Activated CD4-positive, alpha-beta memory T cell treated with anti-CD3 and anti-CD28 coated beads, Interleukin-2, amount 10 ng/mL, durations not matched to agents 7 days and 5 days (primary cell): ENCODE results near the gene SEC16A. TPM values are rescaled to one million over a fixed set of nuclear protein-coding genes. Genes with fewer than 3 reads are reported as not detected.

Source experiments
- CTCF ChIA-PET: fragments of 350-600 bp; sonication (Branson Sonifier 250); formaldehyde crosslinking; loops from one replicate; lab custom pipeline; 2021; ENCODE audit warnings: antibody characterized with exemption, inconsistent platforms; lab: Charles Lee
- POLR2A ChIA-PET: fragments of 350-600 bp; sonication (Branson Sonifier 250); formaldehyde crosslinking; loops from one replicate; lab custom pipeline; 2021; ENCODE audit warnings: antibody characterized with exemption; lab: Charles Lee
- DNase-seq: peaks from one replicate; pipeline ENCODE4 v3.0.0-alpha.2; 2020
- H3K27ac Mint-ChIP-seq: one replicate; pipeline ENCODE4 v1.8.0; 2021; ENCODE audit warnings: mild to moderate bottlenecking, mixed read lengths
- H3K27me3 Mint-ChIP-seq: one replicate; pipeline ENCODE4 v1.8.0; 2021; ENCODE audit warnings: mixed read lengths
- H3K36me3 Mint-ChIP-seq: one replicate; pipeline ENCODE4 v1.8.0; 2021; ENCODE audit warnings: low read depth, mixed read lengths
- H3K4me1 Mint-ChIP-seq: one replicate; pipeline ENCODE4 v1.8.0; 2021; ENCODE audit warnings: mixed read lengths
- H3K4me3 Mint-ChIP-seq: one replicate; pipeline ENCODE4 v1.8.0; 2021; ENCODE audit warnings: mild to moderate bottlenecking, mixed read lengths
- H3K9me3 Mint-ChIP-seq: one replicate; pipeline ENCODE4 v1.8.0; 2021; ENCODE audit warnings: mixed read lengths
- total RNA-seq, 2 experiments: library from RNA; stranded (reverse); gene quantifications; one replicate each; pipeline ENCODE4 v1.2.3, GENCODE V29; 2021

Gene SEC16A
- total RNA-seq, 2 experiments from 2014 or later = 56.1 to 61.0 TPM

DNA sequence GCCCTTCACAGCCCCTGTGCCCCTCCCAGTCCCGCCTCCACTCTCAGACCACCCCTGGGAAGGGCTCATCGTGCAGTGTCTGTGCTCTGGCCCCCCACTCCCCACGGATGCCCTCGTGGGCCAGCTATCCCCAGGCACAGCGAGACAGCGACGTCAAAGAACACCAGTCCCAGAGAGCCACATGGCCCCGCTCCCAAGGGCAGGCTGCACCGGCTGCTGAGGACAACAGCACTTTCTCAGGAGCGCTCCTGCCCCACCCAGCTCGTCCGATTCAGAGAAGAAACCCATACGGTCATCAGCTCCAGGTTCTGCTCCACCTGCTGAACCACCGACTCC is 78.1 kb downstream of the SEC16A start:
- Mint-ChIP-seq H3K4me1 (peaks cover 78% of the 10 kb centered on the region), H3K27me3 (no peaks in the 10 kb centered on the region), H3K9me3 (no peaks in the 10 kb centered on the region), H3K27ac (peak overlapping the region; percentile 93), H3K36me3 (peaks cover 59% of the 10 kb centered on the region), H3K4me3 (peak overlapping the region; percentile 66)
- ChIA-PET POLR2A (interaction anchor here (0.9 to 2.0 kb wide), 5 partner anchors 9 to 134 kb away, joined by 3 to 7 read pairs (median 3); partner anchors contain the start of gene DNLZ), CTCF (interaction anchor here (0.6 kb wide), 1 partner anchor 19 kb away, joined by 3 read pairs; no protein-coding TSS in a partner anchor)
- no peak for DNase-seq

GRCh38 chr9:136403915-136404800 is 78.7 kb downstream of the SEC16A start:
- peaks cover 56% of the 10 kb centered on the region for H3K36me3 Mint-ChIP-seq
- H3K4me1 Mint-ChIP-seq = peaks cover 74% of the 10 kb centered on the region
- POLR2A ChIA-PET = interaction anchor here (0.7 to 3.6 kb wide), 9 partner anchors 8 to 836 kb away, joined by 3 to 23 read pairs (median 4); partner anchors contain the start of gene DNLZ

GRCh38 chr9:136403538-136403914 is 79.3 kb downstream of the SEC16A start:
- no peaks in the 10 kb centered on the region for H3K9me3 Mint-ChIP-seq
- peak; percentile 85 for DNase-seq
- POLR2A ChIA-PET = interaction anchor here (0.7 to 3.6 kb wide), 8 partner anchors 19 to 837 kb away, joined by 3 to 23 read pairs (median 4); partner anchors contain the start of gene DNLZ
- H3K27me3 Mint-ChIP-seq = no peaks in the 10 kb centered on the region
- peak overlapping the region; percentile 66 for H3K4me3 Mint-ChIP-seq
- H3K27ac Mint-ChIP-seq = peak overlapping the region; percentile 93
- H3K36me3 Mint-ChIP-seq = peaks cover 55% of the 10 kb centered on the region
- H3K4me1 Mint-ChIP-seq = peaks cover 74% of the 10 kb centered on the region
- CTCF ChIA-PET = interaction anchor here (1.0 to 3.9 kb wide), 2 partner anchors 40 to 136 kb away, joined by 3 to 31 read pairs; partner anchors contain the start of gene DNLZ

More at GRCh38 chr9:136403915-136404800, 78.7 kb downstream of the SEC16A start:
- DNase-seq = peak; percentile 57
- CTCF ChIA-PET = interaction anchor here (0.6 to 3.9 kb wide), 3 partner anchors 18 to 135 kb away, joined by 3 to 31 read pairs (median 3); partner anchors contain the start of gene DNLZ
- Mint-ChIP-seq H3K4me3 (peak overlapping the region; percentile 66), H3K27me3 (no peaks in the 10 kb centered on the region), H3K27ac (peak overlapping the region; percentile 93), H3K9me3 (no peaks in the 10 kb centered on the region)

- Mint-ChIP-seq H3K4me3 (no peak overlapping the region), H3K4me1 (peaks cover 72% of the 10 kb centered on the region), H3K27ac (peak overlapping the region; percentile 73), H3K36me3 (peaks cover 47% of the 10 kb centered on the region), H3K27me3 (no peaks in the 10 kb centered on the region), H3K9me3 (no peaks in the 10 kb centered on the region)
- no peak for DNase-seq
- ChIA-PET POLR2A (interaction anchor here (3.3 to 3.6 kb wide), 2 partner anchors 8 to 39 kb away, joined by 23 to 27 read pairs; partner anchors contain the start of genes DNLZ, ENTR1 and PMPCA), CTCF (interaction anchor here (1.8 to 3.9 kb wide), 4 partner anchors 9 to 39 kb away, joined by 6 to 31 read pairs (median 14); partner anchors contain the start of genes DNLZ, ENTR1 and PMPCA)
Observed at GRCh38 chr9:136402067-136402466, 80.8 kb downstream of the SEC16A start.

DNA sequence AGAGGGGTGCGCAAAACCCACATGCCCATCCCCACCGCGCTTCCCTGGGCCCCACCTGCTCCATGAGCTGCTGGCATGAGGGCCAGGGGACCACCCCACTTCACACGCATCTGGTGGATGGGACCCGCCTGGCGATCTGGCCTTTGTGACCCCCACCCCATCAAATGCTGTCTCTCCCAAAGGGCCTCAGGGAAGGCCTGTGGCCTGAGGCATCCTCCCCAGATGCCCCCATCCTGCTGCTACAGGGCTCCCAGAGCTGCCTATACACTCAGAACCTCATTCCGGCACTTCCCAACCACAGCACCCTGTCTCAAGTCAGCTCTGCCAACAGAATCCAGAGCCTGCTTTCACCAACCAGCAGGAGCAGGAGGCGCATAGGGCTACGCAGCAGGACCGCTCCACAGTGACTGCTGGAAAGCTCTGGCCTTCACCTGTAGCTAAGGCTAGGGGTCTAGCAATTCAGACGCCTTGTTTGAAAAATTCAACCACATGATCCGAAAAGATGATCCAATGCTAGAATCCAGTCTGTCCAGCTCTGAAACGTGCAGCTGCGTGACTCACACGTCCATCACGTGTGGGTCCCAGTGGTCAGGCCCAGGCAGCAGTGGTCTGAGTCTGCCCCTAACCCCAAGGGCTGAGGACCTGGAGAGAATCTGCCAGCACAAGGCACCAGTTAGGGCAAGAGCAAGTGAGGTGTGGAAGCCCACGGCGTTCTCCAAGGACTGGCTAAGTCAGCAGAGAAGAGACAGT is 81.5 kb downstream of the SEC16A start:
- peak overlapping the region; percentile 41 for H3K4me3 Mint-ChIP-seq
- ChIA-PET CTCF (interaction anchor here (0.6 to 3.9 kb wide), 8 partner anchors 9 to 684 kb away, joined by 3 to 31 read pairs (median 6); partner anchors contain the start of genes DNLZ, ENTR1 and PMPCA), POLR2A (interaction anchor here (0.8 to 3.6 kb wide), 5 partner anchors 9 to 38 kb away, joined by 4 to 27 read pairs (median 6); partner anchors contain the start of genes DNLZ, ENTR1 and PMPCA)
- no peaks in the 10 kb centered on the region for H3K9me3 Mint-ChIP-seq
- no peaks in the 10 kb centered on the region for H3K27me3 Mint-ChIP-seq
- peaks cover 50% of the 10 kb centered on the region for H3K36me3 Mint-ChIP-seq
- peaks cover 68% of the 10 kb centered on the region for H3K4me1 Mint-ChIP-seq
- DNase-seq = no peak
- H3K27ac Mint-ChIP-seq = peak overlapping the region; percentile 44

DNA sequence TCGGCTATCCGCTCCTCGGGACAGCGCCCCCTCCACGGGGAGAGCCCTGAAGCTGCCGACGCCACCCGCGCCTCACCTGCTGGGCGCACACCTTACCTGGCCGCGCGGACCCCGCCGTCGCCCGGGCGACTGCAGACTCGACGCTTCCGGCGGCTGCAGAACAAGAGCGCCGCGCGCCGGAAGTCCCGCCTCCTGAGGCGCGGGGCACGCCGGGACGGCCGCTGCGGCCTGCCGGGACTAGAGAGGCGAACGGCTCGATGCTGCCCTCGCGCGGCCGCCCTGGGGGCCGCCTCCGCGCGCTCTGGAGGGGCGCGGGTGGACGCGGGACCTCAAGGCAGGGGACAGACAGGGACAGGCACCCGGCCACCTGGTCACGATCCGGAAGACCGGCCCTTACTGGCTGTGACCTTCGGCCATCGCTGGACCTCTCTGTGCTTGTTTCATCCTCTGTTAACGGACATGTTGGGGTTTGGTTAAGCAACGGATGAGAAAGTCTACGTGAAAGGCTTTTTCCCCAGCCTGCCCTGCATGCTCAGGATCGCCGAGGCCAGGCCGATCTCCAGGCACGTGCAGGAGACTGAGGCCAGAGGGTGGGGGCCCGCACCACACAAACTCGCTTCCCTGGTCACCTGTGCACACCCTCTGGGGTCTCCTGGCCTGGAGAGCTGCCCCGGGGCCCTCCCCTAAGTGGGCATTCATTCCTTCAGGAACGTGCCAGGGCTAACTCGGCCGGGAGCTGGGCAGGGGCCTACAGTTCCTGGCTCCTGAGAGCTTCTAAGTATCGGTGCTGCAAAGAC is 82.6 kb downstream of the SEC16A start, which contains the start of gene SNAPC4:
SNAPC4 (minus strand) TSS at position 133 of the 797 bp plus-strand sequence. CDS start 1,742 bp downstream, outside the sequence.
- Mint-ChIP-seq H3K27me3 (no peaks in the 10 kb centered on the region), H3K4me3 (peak within 1 kb of the TSS; percentile 83), H3K36me3 (peaks cover 47% of the 10 kb centered on the region), H3K4me1 (peaks cover 61% of the 10 kb centered on the region), H3K27ac (peak within 1 kb of the TSS; percentile 78), H3K9me3 (no peaks in the 10 kb centered on the region)
- POLR2A ChIA-PET = interaction anchor here (0.8 to 3.6 kb wide), 7 partner anchors 10 to 39 kb away, joined by 3 to 27 read pairs (median 5); partner anchors contain the start of genes DNLZ, ENTR1 and PMPCA
- CTCF ChIA-PET = interaction anchor here (0.6 to 3.9 kb wide), 9 partner anchors 10 to 685 kb away, joined by 3 to 31 read pairs (median 6); partner anchors contain the start of genes DNLZ, ENTR1 and PMPCA
- peak; percentile 89 for DNase-seq

- peak; percentile 42 for DNase-seq
- H3K27ac Mint-ChIP-seq = peak overlapping the region; percentile 78
- CTCF ChIA-PET = interaction anchor here (1.5 to 2.9 kb wide), 2 partner anchors 10 to 11 kb away, joined by 3 to 22 read pairs; partner anchors contain the start of genes ENTR1 and PMPCA
- no peaks in the 10 kb centered on the region for H3K9me3 Mint-ChIP-seq
- H3K36me3 Mint-ChIP-seq = peaks cover 44% of the 10 kb centered on the region
- POLR2A ChIA-PET = interaction anchor here (0.9 to 3.3 kb wide), 6 partner anchors 10 to 39 kb away, joined by 3 to 27 read pairs (median 4); partner anchors contain the start of genes ENTR1 and PMPCA
- H3K4me3 Mint-ChIP-seq = peak overlapping the region; percentile 83
- H3K4me1 Mint-ChIP-seq = peaks cover 52% of the 10 kb centered on the region
- H3K27me3 Mint-ChIP-seq = no peaks in the 10 kb centered on the region
Observed at GRCh38 chr9:136399176-136400037, 83.4 kb downstream of the SEC16A start.

DNA sequence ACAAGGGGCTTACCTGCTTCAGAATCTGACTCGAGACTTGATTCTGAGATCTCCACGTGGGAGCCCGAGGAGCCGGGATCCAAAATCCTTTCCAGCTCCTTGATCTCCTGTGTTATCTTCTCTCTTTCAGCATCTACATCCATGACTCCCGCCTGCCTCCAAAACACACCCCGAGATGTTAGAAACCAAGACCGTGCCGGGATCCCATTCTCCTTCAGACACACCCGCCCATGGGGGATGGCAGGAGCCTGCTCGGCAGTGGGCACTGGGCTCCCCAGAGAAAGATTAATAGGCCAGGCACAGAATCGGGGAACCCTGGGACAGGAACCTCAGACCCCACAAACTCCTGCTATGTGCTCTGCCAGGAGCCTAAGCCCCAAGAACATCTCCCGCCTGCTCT is 84.6 kb downstream of the SEC16A start:
- POLR2A ChIA-PET = interaction anchor here (0.9 to 1.2 kb wide), 3 partner anchors 9 to 791 kb away, joined by 3 read pairs; no protein-coding TSS in a partner anchor
- H3K36me3 Mint-ChIP-seq = peaks cover 36% of the 10 kb centered on the region
- no peaks in the 10 kb centered on the region for H3K27me3 Mint-ChIP-seq
- no peaks in the 10 kb centered on the region for H3K9me3 Mint-ChIP-seq
- DNase-seq = no peak
- H3K4me3 Mint-ChIP-seq = peak overlapping the region; percentile 83
- CTCF ChIA-PET = interaction anchor here (1.5 kb wide), 1 partner anchor 11 kb away, joined by 3 read pairs; no protein-coding TSS in a partner anchor
- no peak overlapping the region for H3K27ac Mint-ChIP-seq
- peaks cover 41% of the 10 kb centered on the region for H3K4me1 Mint-ChIP-seq

DNA sequence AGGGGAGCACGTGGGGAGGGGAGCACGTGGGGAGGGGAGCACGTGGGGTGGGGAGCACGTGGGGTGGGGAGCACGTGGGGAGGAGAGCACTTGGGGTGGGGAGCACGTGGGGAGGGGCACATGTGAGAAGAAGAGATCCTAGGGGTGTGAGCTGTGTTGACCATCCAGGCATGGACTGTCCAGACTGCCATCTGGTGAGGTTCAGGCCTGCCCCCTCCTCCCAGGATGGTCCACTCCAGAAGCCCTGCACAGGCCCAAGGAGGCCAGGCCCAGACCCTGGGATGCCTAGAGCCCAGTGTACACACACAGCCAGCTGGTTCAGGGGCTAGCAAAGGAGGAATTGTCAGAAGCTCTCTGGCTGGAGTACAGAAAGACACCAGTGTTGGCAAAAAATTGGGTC is 85.2 kb downstream of the SEC16A start:
- H3K36me3 Mint-ChIP-seq = peaks cover 36% of the 10 kb centered on the region
- no peak for DNase-seq
- no peaks in the 10 kb centered on the region for H3K27me3 Mint-ChIP-seq
- no peak overlapping the region for H3K4me3 Mint-ChIP-seq
- H3K27ac Mint-ChIP-seq = no peak overlapping the region
- peaks cover 38% of the 10 kb centered on the region for H3K4me1 Mint-ChIP-seq
- ChIA-PET CTCF (interaction anchor here (0.6 to 1.5 kb wide), 2 partner anchors 12 to 20 kb away, joined by 3 to 4 read pairs; no protein-coding TSS in a partner anchor), POLR2A (interaction anchor here (0.9 to 2.2 kb wide), 3 partner anchors 12 to 791 kb away, joined by 3 to 7 read pairs (median 3); no protein-coding TSS in a partner anchor)
- H3K9me3 Mint-ChIP-seq = no peaks in the 10 kb centered on the region

- H3K27ac Mint-ChIP-seq = no peak overlapping the region
- no peaks in the 10 kb centered on the region for H3K9me3 Mint-ChIP-seq
- ChIA-PET POLR2A (interaction anchor here (1.0 to 2.2 kb wide), 3 partner anchors 8 to 13 kb away, joined by 3 to 7 read pairs (median 4); no protein-coding TSS in a partner anchor), CTCF (interaction anchor here (0.8 kb wide), 1 partner anchor 84 kb away, joined by 3 read pairs; no protein-coding TSS in a partner anchor)
- H3K4me1 Mint-ChIP-seq = peaks cover 25% of the 10 kb centered on the region
- DNase-seq = no peak
- no peaks in the 10 kb centered on the region for H3K27me3 Mint-ChIP-seq
- H3K36me3 Mint-ChIP-seq = peaks cover 36% of the 10 kb centered on the region
- H3K4me3 Mint-ChIP-seq = no peak overlapping the region
Observed at GRCh38 chr9:136396219-136396515, 86.7 kb downstream of the SEC16A start.
